Uterus (tissue), 4 donors: Measurements from ENCODE around the gene BAD. TPM values are rescaled to one million over a fixed set of nuclear protein-coding genes. Genes with fewer than 3 reads are reported as not detected.

Source experiments
- DNase-seq, 2 donors: peaks; one replicate each; pipeline ENCODE4 v3.0.0-alpha.2; 2019 to 2020
- H3K27ac ChIP-seq, 2 donors: fragments of 200-600 bp; sonication (generic); 1 replicate in 1 of 2; 2 replicates in 1 of 2; pipeline ENCODE4 v1.5.1; 2016 to 2018
- H3K27me3 ChIP-seq, 2 donors: fragments of 200-600 bp; sonication (generic); one replicate each; pipeline ENCODE4 v1.5.1; 2018 to 2019; ENCODE audit warnings: control low read depth in 1 of 2
- H3K36me3 ChIP-seq, 2 donors: fragments of 200-600 bp; sonication (generic); one replicate each; pipeline ENCODE4 v1.5.1; 2019; ENCODE audit warnings: control low read depth in 1 of 2
- H3K4me1 ChIP-seq, 2 donors: fragments of 200-600 bp; sonication (generic); one replicate each; pipeline ENCODE4 v1.5.1; 2018 to 2019; ENCODE audit warnings: control low read depth in 1 of 2
- H3K4me3 ChIP-seq, 2 donors: fragments of 200-600 bp; sonication (generic); 1 replicate in 1 of 2; 2 replicates in 1 of 2; pipeline ENCODE4 v1.5.1; 2018 to 2019; ENCODE audit warnings: mild to moderate bottlenecking in 1 of 2
- H3K9me3 ChIP-seq, 2 donors: fragments of 200-600 bp; sonication (generic); one replicate each; pipeline ENCODE4 v1.5.1; 2019; ENCODE audit warnings: control low read depth in 1 of 2
- CTCF ChIP-seq, 4 experiments: fragments of 200-600 bp in 2 of 4; fragments of 450-650 bp in 2 of 4; sonication (generic) in 2 of 4; IDR thresholded peaks; one replicate each; pipeline ENCODE4 v1.5.1; 2016 to 2019; ENCODE audit warnings: antibody characterized with exemption in 4 of 4, mild to moderate bottlenecking in 2 of 4, moderate library complexity in 1 of 4
- POLR2A ChIP-seq, 2 donors: fragments of 450-650 bp; IDR thresholded peaks; one replicate each; pipeline ENCODE4 v1.6.1; 2016; ENCODE audit warnings: antibody characterized with exemption in 2 of 2, mild to moderate bottlenecking in 1 of 2, moderate library complexity in 1 of 2
- intact Hi-C: fragments of 100-400 bp; cut with DNase I; formaldehyde crosslinking; loops from one replicate; pipeline ENCODE4 v1.15.1; 2023; ENCODE audit warnings: low total_unique reads
- total RNA-seq, 4 donors: library from RNA; depleted of rRNA in 3 of 4; stranded (reverse); fragments of >200 nt in 3 of 4; gene quantifications; one replicate each; pipeline versions ENCODE4 v1.1.0 to v1.2.4, GENCODE V29; 2014 to 2023
- donor health status: DM: yes; HTN: yes; CAD: no.

The BAD gene
- total RNA-seq, 4 donors from 2014 or later = 54.8 to 72.9 (median 62.0) TPM

GRCh38 chr11:64283092-64283491 is 1.4 kb downstream of the BAD start:
- DNase-seq = no peak
- no peak overlapping the region for H3K4me3 ChIP-seq
- no peak overlapping the region for H3K27ac ChIP-seq
- peaks cover 6 to 14% of the 10 kb centered on the region in 2 donors for H3K4me1 ChIP-seq
- H3K27me3 ChIP-seq = no peaks in the 10 kb centered on the region
- intact Hi-C loops = no loop called here
- H3K9me3 ChIP-seq = no peaks in the 10 kb centered on the region
- no peaks in the 10 kb centered on the region for H3K36me3 ChIP-seq
- TF ChIP-seq POLR2A (IDR thresholded peaks at IDR 0.05) = no peak
- TF ChIP-seq CTCF (IDR thresholded peaks at IDR 0.05) = no peak

GRCh38 chr11:64281957-64282770 is 2.3 kb downstream of the BAD start:
- Histone ChIP-seq H3K9me3 (no peaks in the 10 kb centered on the region), H3K27me3 (no peaks in the 10 kb centered on the region), H3K27ac (no peak overlapping the region), H3K36me3 (no peaks in the 10 kb centered on the region), H3K4me3 (no peak overlapping the region), H3K4me1 (peaks cover 6 to 14% of the 10 kb centered on the region in 2 donors)
- intact Hi-C loops = no loop called here
- no peak for DNase-seq
- no peak for TF ChIP-seq CTCF (IDR thresholded peaks at IDR 0.05)
- TF ChIP-seq POLR2A (IDR thresholded peaks at IDR 0.05) = no peak

- H3K36me3 ChIP-seq = no peaks in the 10 kb centered on the region
- intact Hi-C loops = no loop called here
- no peak for TF ChIP-seq POLR2A (IDR thresholded peaks at IDR 0.05)
- no peak for TF ChIP-seq CTCF (IDR thresholded peaks at IDR 0.05)
- DNase-seq = no peak
- H3K27me3 ChIP-seq = no peaks in the 10 kb centered on the region
- H3K4me1 ChIP-seq = peaks cover 6% of the 10 kb centered on the region in 2 donors
- H3K27ac ChIP-seq = no peak overlapping the region
- H3K9me3 ChIP-seq = no peaks in the 10 kb centered on the region
- no peak overlapping the region for H3K4me3 ChIP-seq
Measured at GRCh38 chr11:64278576-64279190, 5.8 kb downstream of the BAD start.

- no peaks in the 10 kb centered on the region for H3K4me1 ChIP-seq
- H3K27ac ChIP-seq = no peak overlapping the region
- H3K9me3 ChIP-seq = no peaks in the 10 kb centered on the region
- no peaks in the 10 kb centered on the region for H3K36me3 ChIP-seq
- no peak for DNase-seq
- no peak overlapping the region for H3K4me3 ChIP-seq
- TF ChIP-seq POLR2A (IDR thresholded peaks at IDR 0.05) = no peak
- no peak for TF ChIP-seq CTCF (IDR thresholded peaks at IDR 0.05)
- intact Hi-C loops = no loop called here
- no peaks in the 10 kb centered on the region for H3K27me3 ChIP-seq
Measured at GRCh38 chr11:64276653-64277431, 7.6 kb downstream of the BAD start.

GRCh38 chr11:64275841-64276240 is 8.6 kb downstream of the BAD start:
- DNase-seq = no peak
- H3K36me3 ChIP-seq = no peaks in the 10 kb centered on the region
- H3K9me3 ChIP-seq = no peaks in the 10 kb centered on the region
- H3K27me3 ChIP-seq = no peaks in the 10 kb centered on the region
- no peak overlapping the region for H3K4me3 ChIP-seq
- H3K4me1 ChIP-seq = no peaks in the 10 kb centered on the region
- no peak for TF ChIP-seq POLR2A (IDR thresholded peaks at IDR 0.05)
- TF ChIP-seq CTCF (IDR thresholded peaks at IDR 0.05) = no peak
- no peak overlapping the region for H3K27ac ChIP-seq
- intact Hi-C loops = no loop called here
